ENCODE results near the gene CRYL1. TPM values are rescaled to one million over a fixed set of nuclear protein-coding genes. Genes with fewer than 3 reads are reported as not detected.

The CRYL1 gene
- total RNA-seq, 1 experiment from 2014 or later: 26.5 TPM

- Histone ChIP-seq H3K79me2 (ENCODE audit: insufficient read depth, low read length) (no peaks in the 10 kb centered on the region), H3K36me3 (ENCODE audit: control insufficient read depth in 1 of 2, insufficient read depth in 2 of 2, low read length in 2 of 2) (no peaks in the 10 kb centered on the region), H3K9me2 (ENCODE audit: insufficient read depth) (no peaks in the 10 kb centered on the region), H2AFZ (ENCODE audit: low read depth, low read length, poor library complexity, severe bottlenecking) (no peak overlapping the region), H3K4me1 (ENCODE audit: control insufficient read depth in 1 of 2, insufficient read depth in 2 of 2, low read length in 2 of 2) (peaks cover 2 to 5% of the 10 kb centered on the region in 2 experiments; a peak in 2 of 4 replicates), H3K9ac (ENCODE audit: low read length) (no peak overlapping the region), H3K27ac (ENCODE audit: low read depth, low read length) (no peak overlapping the region), H3K4me3 (replicated peaks in 1 of 2; ENCODE audit: low read depth in 1 of 2, low read length in 2 of 2) (no peak overlapping the region), H3K9me3 (ENCODE audit: control insufficient read depth in 1 of 2, insufficient read depth in 1 of 2, low read depth in 1 of 2, low read length in 2 of 2) (no peaks in the 10 kb centered on the region), H4K20me1 (ENCODE audit: insufficient read depth) (no peaks in the 10 kb centered on the region), H3K27me3 (ENCODE audit: insufficient read depth, low read length) (no peaks in the 10 kb centered on the region), H3K4me2 (ENCODE audit: low read length) (no peak overlapping the region)
- TF ChIP-seq ZFX (IDR thresholded peaks at IDR 0.05) (no peak), YY1 (IDR thresholded peaks at IDR 0.05; ENCODE audit: extremely low read depth, insufficient replicate concordance, low read depth, low read length) (no peak)
- DNase-seq (ENCODE audit: low read depth, low spot score) (no peak), ATAC-seq (no peak)
- intact Hi-C loops (cut with micrococcal nuclease): no loop called here
- no TSS peak for BruUV-seq (replicated peaks)
- CTCF ChIA-PET: no interaction called here
- POLR2A ChIA-PET: no interaction called here
- RAD21 ChIA-PET (ENCODE audit: low non-redundant PET in 1 of 2, low total read pairs in 2 of 2, uncharacterized antibody in 2 of 2, unreplicated experiment in 2 of 2): no interaction called here
Observed at GRCh38 chr13:20394506-20394905, 131.2 kb downstream of the CRYL1 start.

GRCh38 chr13:20394169-20394501 is 131.5 kb downstream of the CRYL1 start:
- H3K9ac ChIP-seq (ENCODE audit: low read length): no peak overlapping the region
- RAD21 ChIA-PET (ENCODE audit: low non-redundant PET in 1 of 2, low total read pairs in 2 of 2, uncharacterized antibody in 2 of 2, unreplicated experiment in 2 of 2): no interaction called here
- H3K9me3 ChIP-seq (ENCODE audit: control insufficient read depth in 1 of 2, insufficient read depth in 1 of 2, low read depth in 1 of 2, low read length in 2 of 2): no peaks in the 10 kb centered on the region
- no peak for DNase-seq (ENCODE audit: low read depth, low spot score)
- H4K20me1 ChIP-seq (ENCODE audit: insufficient read depth): no peaks in the 10 kb centered on the region
- H3K27ac ChIP-seq (ENCODE audit: low read depth, low read length): no peak overlapping the region
- no peaks in the 10 kb centered on the region for H3K27me3 ChIP-seq (ENCODE audit: insufficient read depth, low read length)
- H3K4me1 ChIP-seq (ENCODE audit: control insufficient read depth in 1 of 2, insufficient read depth in 2 of 2, low read length in 2 of 2): peaks cover 2 to 5% of the 10 kb centered on the region in 2 experiments; a peak in 2 of 4 replicates
- H2AFZ ChIP-seq (ENCODE audit: low read depth, low read length, poor library complexity, severe bottlenecking): no peak overlapping the region
- H3K4me3 ChIP-seq (replicated peaks in 1 of 2; ENCODE audit: low read depth in 1 of 2, low read length in 2 of 2): no peak overlapping the region
- intact Hi-C loops (cut with micrococcal nuclease): no loop called here
- no peak for ATAC-seq
- POLR2A ChIA-PET: no interaction called here
- no peaks in the 10 kb centered on the region for H3K36me3 ChIP-seq (ENCODE audit: control insufficient read depth in 1 of 2, insufficient read depth in 2 of 2, low read length in 2 of 2)
- H3K9me2 ChIP-seq (ENCODE audit: insufficient read depth): no peaks in the 10 kb centered on the region
- CTCF ChIA-PET: no interaction called here
- H3K79me2 ChIP-seq (ENCODE audit: insufficient read depth, low read length): no peaks in the 10 kb centered on the region
- no peak overlapping the region for H3K4me2 ChIP-seq (ENCODE audit: low read length)
- BruUV-seq (replicated peaks): no TSS peak
- TF ChIP-seq REST (IDR thresholded peaks at IDR 0.05; ENCODE audit: low read depth) (no peak), FOSL1 (IDR thresholded peaks at IDR 0.05; ENCODE audit: low read depth) (no peak), ZBTB33 (IDR thresholded peaks at IDR 0.05; ENCODE audit: extremely low read depth, insufficient replicate concordance, low read length) (no peak), MAX (IDR thresholded peaks at IDR 0.05) (no peak), TCF7L2 (IDR thresholded peaks at IDR 0.05; ENCODE audit: borderline replicate concordance, extremely low read depth, insufficient read depth, insufficient read length) (no peak), EGR1 (IDR thresholded peaks at IDR 0.05; ENCODE audit: low read depth) (no peak), YY1 (IDR thresholded peaks at IDR 0.05; ENCODE audit: extremely low read depth, insufficient replicate concordance, low read depth, low read length) (no peak), RAD21 (IDR thresholded peaks at IDR 0.05; ENCODE audit: low read depth) (no peak), ATF3 (IDR thresholded peaks at IDR 0.05) (no peak), SP1 (IDR thresholded peaks at IDR 0.05; ENCODE audit: low read depth) (no peak), EZH2 (IDR thresholded peaks at IDR 0.05) (no peak), JUND (IDR thresholded peaks at IDR 0.05) (no peak), ZNF274 (IDR thresholded peaks at IDR 0.05; ENCODE audit: low read depth, low read length) (no peak), CBX3 (IDR thresholded peaks at IDR 0.05; ENCODE audit: low read depth) (no peak), POLR2A (IDR thresholded peaks at IDR 0.05; ENCODE audit: borderline replicate concordance, extremely low read depth, insufficient read depth, insufficient read length) (no peak), SIN3A (IDR thresholded peaks at IDR 0.05; ENCODE audit: low read depth) (no peak)

Data from HCT116 (cell line).